ENCODE results near the gene SH3BP4.
A peak's percentile ranks its signal among the peaks of the same experiment; 100 is the strongest.

SH3BP4 gene

GRCh38 chr2:234981197-234982095, 29.6 kb downstream of the SH3BP4 start:
- peaks cover 4% of the 10 kb centered on the region; the same call in 1 of the 2 replicates for H3K36me3 ChIP-seq (ENCODE audit: insufficient read depth, low read depth, low read length)
- peak overlapping the region; percentile 3; the same call in 1 of the 2 replicates for H3K4me3 ChIP-seq (ENCODE audit: low read length)
- peak overlapping the region; percentile 17; the same call in 1 of the 2 replicates for H3K9ac ChIP-seq (ENCODE audit: low read depth, low read length)
- peak overlapping the region; percentile 4 for H3K27ac ChIP-seq (ENCODE audit: low read length)
- H3K9me3 ChIP-seq (ENCODE audit: insufficient read depth, low read depth, low read length): peaks cover 7% of the 10 kb centered on the region
- H3K4me1 ChIP-seq (ENCODE audit: insufficient read depth, low read length): peaks cover 37% of the 10 kb centered on the region
- H3K27me3 ChIP-seq (ENCODE audit: insufficient read depth, low read length): no peaks in the 10 kb centered on the region

- H3K27me3 ChIP-seq (ENCODE audit: insufficient read depth, low read length): no peaks in the 10 kb centered on the region
- no peak overlapping the region; the same call in 1 of the 2 replicates for H3K4me3 ChIP-seq (ENCODE audit: low read length)
- peak overlapping the region; percentile 4 for H3K27ac ChIP-seq (ENCODE audit: low read length)
- peaks cover 37% of the 10 kb centered on the region for H3K4me1 ChIP-seq (ENCODE audit: insufficient read depth, low read length)
- H3K9me3 ChIP-seq (ENCODE audit: insufficient read depth, low read depth, low read length): peaks cover 7% of the 10 kb centered on the region
- peaks cover 4% of the 10 kb centered on the region for H3K36me3 ChIP-seq (ENCODE audit: insufficient read depth, low read depth, low read length)
- peak overlapping the region; percentile 17; the same call in 1 of the 2 replicates for H3K9ac ChIP-seq (ENCODE audit: low read depth, low read length)
Measured at GRCh38 chr2:234982096-234982834, 30.4 kb downstream of the SH3BP4 start.

GRCh38 chr2:234983011-234983726, 31.4 kb downstream of the SH3BP4 start:
- no peak overlapping the region for H3K4me3 ChIP-seq (ENCODE audit: low read length)
- H3K36me3 ChIP-seq (ENCODE audit: insufficient read depth, low read depth, low read length): peaks cover 4% of the 10 kb centered on the region
- no peak overlapping the region for H3K9ac ChIP-seq (ENCODE audit: low read depth, low read length)
- no peaks in the 10 kb centered on the region for H3K27me3 ChIP-seq (ENCODE audit: insufficient read depth, low read length)
- H3K4me1 ChIP-seq (ENCODE audit: insufficient read depth, low read length): peaks cover 37% of the 10 kb centered on the region
- H3K9me3 ChIP-seq (ENCODE audit: insufficient read depth, low read depth, low read length): peaks cover 7% of the 10 kb centered on the region
- no peak overlapping the region for H3K27ac ChIP-seq (ENCODE audit: low read length)

- Histone ChIP-seq H3K27ac (ENCODE audit: low read length) (no peak overlapping the region), H3K36me3 (ENCODE audit: insufficient read depth, low read depth, low read length) (no peaks in the 10 kb centered on the region; the same call in 1 of the 2 replicates), H3K9ac (ENCODE audit: low read depth, low read length) (no peak overlapping the region), H3K27me3 (ENCODE audit: insufficient read depth, low read length) (no peaks in the 10 kb centered on the region), H3K9me3 (ENCODE audit: insufficient read depth, low read depth, low read length) (no peaks in the 10 kb centered on the region), H3K4me3 (ENCODE audit: low read length) (no peak overlapping the region), H3K4me1 (ENCODE audit: insufficient read depth, low read length) (peaks cover 30% of the 10 kb centered on the region)
Measured at GRCh38 chr2:234985608-234986245, 33.9 kb downstream of the SH3BP4 start.

- Histone ChIP-seq H3K9me3 (ENCODE audit: insufficient read depth, low read depth, low read length) (no peaks in the 10 kb centered on the region), H3K27me3 (ENCODE audit: insufficient read depth, low read length) (no peaks in the 10 kb centered on the region), H3K4me1 (ENCODE audit: insufficient read depth, low read length) (peaks cover 23% of the 10 kb centered on the region), H3K9ac (ENCODE audit: low read depth, low read length) (no peak overlapping the region), H3K4me3 (ENCODE audit: low read length) (no peak overlapping the region), H3K27ac (ENCODE audit: low read length) (no peak overlapping the region), H3K36me3 (ENCODE audit: insufficient read depth, low read depth, low read length) (no peaks in the 10 kb centered on the region; the same call in 1 of the 2 replicates)
Measured at GRCh38 chr2:234986390-234986789, 34.6 kb downstream of the SH3BP4 start.

- no peak overlapping the region for H3K27ac ChIP-seq (ENCODE audit: low read length)
- H3K4me1 ChIP-seq (ENCODE audit: insufficient read depth, low read length): peaks cover 16% of the 10 kb centered on the region
- H3K9ac ChIP-seq (ENCODE audit: low read depth, low read length): no peak overlapping the region
- no peaks in the 10 kb centered on the region for H3K9me3 ChIP-seq (ENCODE audit: insufficient read depth, low read depth, low read length)
- no peaks in the 10 kb centered on the region for H3K27me3 ChIP-seq (ENCODE audit: insufficient read depth, low read length)
- no peak overlapping the region for H3K4me3 ChIP-seq (ENCODE audit: low read length)
- no peaks in the 10 kb centered on the region; the same call in 1 of the 2 replicates for H3K36me3 ChIP-seq (ENCODE audit: insufficient read depth, low read depth, low read length)
Measured at GRCh38 chr2:234986876-234987720, 35.3 kb downstream of the SH3BP4 start.

GRCh38 chr2:234987754-234988153, 35.9 kb downstream of the SH3BP4 start:
- Histone ChIP-seq H3K4me1 (ENCODE audit: insufficient read depth, low read length) (peaks cover 12% of the 10 kb centered on the region), H3K9me3 (ENCODE audit: insufficient read depth, low read depth, low read length) (no peaks in the 10 kb centered on the region), H3K27me3 (ENCODE audit: insufficient read depth, low read length) (no peaks in the 10 kb centered on the region), H3K36me3 (ENCODE audit: insufficient read depth, low read depth, low read length) (peaks cover 3% of the 10 kb centered on the region; the same call in 1 of the 2 replicates), H3K4me3 (ENCODE audit: low read length) (no peak overlapping the region), H3K9ac (ENCODE audit: low read depth, low read length) (no peak overlapping the region), H3K27ac (ENCODE audit: low read length) (no peak overlapping the region)

GRCh38 chr2:234988491-234988890, 36.7 kb downstream of the SH3BP4 start:
- Histone ChIP-seq H3K27me3 (ENCODE audit: insufficient read depth, low read length) (no peaks in the 10 kb centered on the region), H3K27ac (ENCODE audit: low read length) (no peak overlapping the region), H3K36me3 (ENCODE audit: insufficient read depth, low read depth, low read length) (peaks cover 3% of the 10 kb centered on the region; the same call in 1 of the 2 replicates), H3K9ac (ENCODE audit: low read depth, low read length) (no peak overlapping the region), H3K4me3 (ENCODE audit: low read length) (no peak overlapping the region), H3K4me1 (ENCODE audit: insufficient read depth, low read length) (peaks cover 8% of the 10 kb centered on the region), H3K9me3 (ENCODE audit: insufficient read depth, low read depth, low read length) (no peaks in the 10 kb centered on the region)

GRCh38 chr2:234989183-234989701, 37.4 kb downstream of the SH3BP4 start:
- H3K36me3 ChIP-seq (ENCODE audit: insufficient read depth, low read depth, low read length): peaks cover 3% of the 10 kb centered on the region; the same call in 1 of the 2 replicates
- no peaks in the 10 kb centered on the region for H3K27me3 ChIP-seq (ENCODE audit: insufficient read depth, low read length)
- no peak overlapping the region for H3K4me3 ChIP-seq (ENCODE audit: low read length)
- H3K27ac ChIP-seq (ENCODE audit: low read length): no peak overlapping the region
- no peak overlapping the region for H3K9ac ChIP-seq (ENCODE audit: low read depth, low read length)
- no peaks in the 10 kb centered on the region for H3K9me3 ChIP-seq (ENCODE audit: insufficient read depth, low read depth, low read length)
- peaks cover 6% of the 10 kb centered on the region for H3K4me1 ChIP-seq (ENCODE audit: insufficient read depth, low read length)

- Histone ChIP-seq H3K4me3 (ENCODE audit: low read length) (no peak overlapping the region), H3K27me3 (ENCODE audit: insufficient read depth, low read length) (no peaks in the 10 kb centered on the region), H3K36me3 (ENCODE audit: insufficient read depth, low read depth, low read length) (peaks cover 7% of the 10 kb centered on the region), H3K9ac (ENCODE audit: low read depth, low read length) (no peak overlapping the region), H3K27ac (ENCODE audit: low read length) (no peak overlapping the region), H3K9me3 (ENCODE audit: insufficient read depth, low read depth, low read length) (no peaks in the 10 kb centered on the region), H3K4me1 (ENCODE audit: insufficient read depth, low read length) (peaks cover 12% of the 10 kb centered on the region)
Measured at GRCh38 chr2:234990300-234990699, 38.5 kb downstream of the SH3BP4 start.

All from iPS-20b (cell line).